CD4-positive, alpha-beta T cell treated with Interleukin-15 for 4 hours (primary cell): ENCODE measurements around the gene GOLGA2.

Experiments
- DNase-seq: peaks from one replicate; pipeline ENCODE4 v3.0.0-alpha.2; 2020; ENCODE audit warnings: low spot score

GOLGA2 gene

GRCh38 chr9:128213746-128214497, 61.9 kb downstream of the GOLGA2 start:
- DNase-seq = no peak

GRCh38 chr9:128211981-128212281, 63.9 kb downstream of the GOLGA2 start:
- DNase-seq = no peak

GRCh38 chr9:128211186-128211980, 64.4 kb downstream of the GOLGA2 start:
- no peak for DNase-seq

GRCh38 chr9:128208946-128209669, 66.7 kb downstream of the GOLGA2 start:
- DNase-seq = no peak

GRCh38 chr9:128208386-128208785, 67.4 kb downstream of the GOLGA2 start:
- DNase-seq = no peak

- DNase-seq = no peak
These were observed 68.6 kb downstream of the GOLGA2 start for GRCh38 chr9:128206916-128207910.

- DNase-seq = no peak
These were observed 69.3 kb downstream of the GOLGA2 start for GRCh38 chr9:128206484-128206883.
